ENCODE results near the gene RRAS2. TPM values are rescaled to one million over a fixed set of nuclear protein-coding genes. Genes with fewer than 3 reads are reported as not detected.

The RRAS2 gene
- total RNA-seq, 1 donor: 138 TPM

DNA sequence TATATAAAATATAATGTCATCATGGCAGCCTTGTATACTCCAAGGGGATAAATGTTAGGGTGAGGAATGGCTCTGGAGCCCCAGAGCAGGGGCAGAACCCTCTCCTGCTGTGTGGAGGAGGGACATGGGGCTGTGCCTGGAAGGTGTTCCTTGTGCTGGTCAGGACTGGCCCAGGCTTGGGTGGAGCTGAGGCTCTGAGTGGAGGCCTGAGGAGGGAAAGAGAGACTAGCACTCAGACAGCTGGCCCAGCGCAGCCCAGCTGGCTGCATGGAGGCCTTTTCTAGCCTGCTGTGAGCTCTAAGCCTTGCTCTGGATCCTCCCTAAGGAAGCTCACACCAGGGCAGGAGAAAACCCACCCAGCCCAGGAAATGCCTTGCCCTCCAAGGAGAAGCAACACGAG is 113.5 kb downstream of the RRAS2 start:
- no peak overlapping the region for H3K4me3 ChIP-seq (ENCODE audit: low read depth, low read length)
- DNase-seq (ENCODE audit: low read depth): no peak
- TF ChIP-seq, protein P1, sequence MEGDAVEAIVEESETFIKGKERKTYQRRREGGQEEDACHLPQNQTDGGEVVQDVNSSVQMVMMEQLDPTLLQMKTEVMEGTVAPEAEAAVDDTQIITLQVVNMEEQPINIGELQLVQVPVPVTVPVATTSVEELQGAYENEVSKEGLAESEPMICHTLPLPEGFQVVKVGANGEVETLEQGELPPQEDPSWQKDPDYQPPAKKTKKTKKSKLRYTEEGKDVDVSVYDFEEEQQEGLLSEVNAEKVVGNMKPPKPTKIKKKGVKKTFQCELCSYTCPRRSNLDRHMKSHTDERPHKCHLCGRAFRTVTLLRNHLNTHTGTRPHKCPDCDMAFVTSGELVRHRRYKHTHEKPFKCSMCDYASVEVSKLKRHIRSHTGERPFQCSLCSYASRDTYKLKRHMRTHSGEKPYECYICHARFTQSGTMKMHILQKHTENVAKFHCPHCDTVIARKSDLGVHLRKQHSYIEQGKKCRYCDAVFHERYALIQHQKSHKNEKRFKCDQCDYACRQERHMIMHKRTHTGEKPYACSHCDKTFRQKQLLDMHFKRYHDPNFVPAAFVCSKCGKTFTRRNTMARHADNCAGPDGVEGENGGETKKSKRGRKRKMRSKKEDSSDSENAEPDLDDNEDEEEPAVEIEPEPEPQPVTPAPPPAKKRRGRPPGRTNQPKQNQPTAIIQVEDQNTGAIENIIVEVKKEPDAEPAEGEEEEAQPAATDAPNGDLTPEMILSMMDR (IDR thresholded peaks at IDR 0.05; ENCODE audit: insufficient read depth, low read depth, low read length): no peak

DNA sequence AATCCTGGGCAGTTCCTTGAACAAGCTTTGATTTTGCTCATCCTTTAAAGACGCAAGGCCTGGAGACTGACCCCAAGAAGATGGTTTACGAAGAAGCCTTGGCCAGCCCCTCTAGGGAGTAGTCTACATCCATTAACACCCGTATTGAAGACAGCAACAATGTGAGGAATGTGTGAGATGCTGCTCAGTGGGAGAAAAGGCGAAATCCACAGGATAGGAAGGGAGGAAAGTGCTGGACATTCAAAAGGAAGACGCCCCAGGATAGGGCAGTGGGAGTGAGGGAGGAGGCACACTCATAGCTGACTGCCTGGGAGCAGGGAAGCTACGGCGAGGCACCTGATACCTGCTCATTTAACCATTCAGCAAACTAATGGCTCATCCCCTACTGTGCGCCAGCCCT is 114.1 kb downstream of the RRAS2 start:
- DNase-seq (ENCODE audit: low read depth): no peak
- no peak overlapping the region for H3K4me3 ChIP-seq (ENCODE audit: low read depth, low read length)
- TF ChIP-seq, protein P1 (IDR thresholded peaks at IDR 0.05; ENCODE audit: insufficient read depth, low read depth, low read length): no peak

DNA sequence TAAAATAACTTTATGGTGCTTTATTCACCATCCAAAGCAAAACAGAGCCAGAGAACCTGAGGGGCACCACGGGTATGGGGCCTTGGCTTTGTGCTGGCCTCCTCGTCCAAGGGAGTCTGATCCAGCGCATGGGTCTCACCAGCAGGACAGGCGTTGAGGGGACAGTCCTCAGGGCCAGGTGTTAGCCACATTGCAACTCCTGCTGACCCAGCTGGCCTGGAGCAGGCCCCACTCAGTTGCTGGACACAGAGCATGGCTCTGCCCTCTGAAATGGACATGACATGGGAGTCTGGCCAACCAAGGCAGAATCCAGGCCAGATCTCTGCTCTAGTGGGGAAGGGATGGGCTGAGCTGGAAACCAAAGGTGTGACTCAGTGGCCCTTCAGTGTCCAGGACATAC is 116.2 kb downstream of the RRAS2 start:
- DNase-seq (ENCODE audit: low read depth): no peak
- TF ChIP-seq, protein P1 (IDR thresholded peaks at IDR 0.05; ENCODE audit: insufficient read depth, low read depth, low read length): no peak
- no peak overlapping the region for H3K4me3 ChIP-seq (ENCODE audit: low read depth, low read length)

DNA sequence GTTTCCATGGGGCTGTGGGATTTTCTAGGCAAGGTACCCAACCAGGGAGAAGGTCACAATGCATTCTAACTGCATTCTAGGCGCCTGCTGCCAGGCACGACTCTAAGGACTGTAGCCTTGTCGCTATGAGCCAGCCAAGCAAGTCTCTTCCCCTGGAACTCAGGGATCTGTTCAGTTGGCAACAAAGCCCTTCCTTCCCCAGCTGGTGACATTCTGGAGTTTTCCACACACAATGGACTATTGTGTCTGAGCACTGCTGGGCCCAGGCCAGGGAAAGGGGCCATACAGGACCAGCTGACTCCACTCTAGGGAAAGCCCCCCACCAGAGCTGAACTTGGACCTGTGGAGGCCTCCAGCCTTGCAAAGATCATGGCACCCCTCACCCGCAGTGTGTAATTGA is 116.8 kb downstream of the RRAS2 start:
- no peak for DNase-seq (ENCODE audit: low read depth)
- TF ChIP-seq, protein P1 (IDR thresholded peaks at IDR 0.05; ENCODE audit: insufficient read depth, low read depth, low read length): no peak

DNA sequence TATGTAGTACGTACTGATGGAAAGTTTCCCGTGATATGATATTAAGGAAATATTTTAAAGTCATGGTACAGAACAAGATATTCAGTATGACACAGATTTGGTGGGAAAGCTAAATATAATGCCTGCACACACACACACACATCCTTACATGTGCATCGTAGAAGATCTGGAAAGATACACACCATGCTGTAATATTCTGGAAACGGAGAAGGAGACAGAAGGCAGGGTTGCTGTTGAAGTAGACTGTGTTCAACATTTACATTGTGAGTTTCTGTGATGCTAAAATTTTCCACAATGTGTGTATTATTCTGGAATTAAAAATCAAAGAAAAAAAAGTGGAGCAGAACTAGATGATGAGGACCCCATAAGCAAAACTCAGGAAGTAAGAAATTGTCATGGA is 118.0 kb downstream of the RRAS2 start:
- TF ChIP-seq, protein P1 (IDR thresholded peaks at IDR 0.05; ENCODE audit: insufficient read depth, low read depth, low read length): no peak
- no peak for DNase-seq (ENCODE audit: low read depth)
- H3K4me3 ChIP-seq (ENCODE audit: low read depth, low read length): no peak overlapping the region

More for the DNA sequence above, 116.8 kb downstream of the RRAS2 start:
- H3K4me3 ChIP-seq (ENCODE audit: low read depth, low read length): no peak overlapping the region

DNA sequence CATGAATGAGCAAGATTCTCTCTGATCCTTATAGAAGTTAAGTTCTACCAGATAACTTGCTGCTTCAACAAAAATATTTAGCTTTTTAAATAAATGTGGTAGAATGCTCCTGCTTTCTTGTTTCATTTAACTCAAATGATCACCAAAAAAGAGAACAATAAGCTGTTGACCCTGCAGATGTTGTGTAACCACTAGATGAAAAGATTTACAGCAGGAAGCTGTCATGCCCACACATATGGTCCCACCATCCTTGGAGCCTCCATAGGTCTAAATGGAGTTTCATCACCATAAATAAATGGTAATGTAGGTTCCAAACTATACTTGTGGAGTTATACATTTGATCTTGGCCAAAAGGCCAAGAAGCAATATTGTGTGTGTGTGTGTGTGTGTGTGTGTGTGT is 118.8 kb downstream of the RRAS2 start:
- no peak for DNase-seq (ENCODE audit: low read depth)
- TF ChIP-seq, protein P1 (IDR thresholded peaks at IDR 0.05; ENCODE audit: insufficient read depth, low read depth, low read length): no peak
- no peak overlapping the region for H3K4me3 ChIP-seq (ENCODE audit: low read depth, low read length)

DNA sequence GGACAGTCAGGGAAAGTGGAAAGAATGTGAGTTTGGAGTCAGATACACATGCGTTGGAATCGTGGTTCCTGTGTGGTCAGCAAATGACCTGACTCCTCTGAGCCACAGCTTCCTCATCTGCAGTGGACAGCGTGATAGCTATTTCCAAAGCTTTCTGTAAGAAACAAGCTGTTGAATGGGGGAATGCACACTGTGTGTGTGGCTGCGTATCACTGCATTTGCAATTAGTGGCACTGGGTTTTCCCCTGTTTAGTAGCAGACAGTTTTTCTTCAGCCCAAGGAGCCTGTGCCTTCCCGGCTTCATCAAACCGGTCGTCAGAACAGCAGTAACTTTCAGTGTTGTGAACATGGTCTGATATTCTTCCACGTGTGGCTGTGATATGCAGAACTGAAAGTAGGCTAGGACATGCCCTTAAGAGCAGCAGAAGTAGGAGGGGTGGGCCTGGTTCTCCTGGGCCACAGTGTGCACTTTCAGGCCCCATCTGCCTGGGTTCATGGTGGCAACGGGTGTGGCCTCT is 121.5 kb downstream of the RRAS2 start:
- TF ChIP-seq, protein P1 (IDR thresholded peaks at IDR 0.05; ENCODE audit: insufficient read depth, low read depth, low read length): no peak
- H3K4me3 ChIP-seq (ENCODE audit: low read depth, low read length): no peak overlapping the region
- no peak for DNase-seq (ENCODE audit: low read depth)
